Keratinocyte (primary cell): Measurements from ENCODE around the gene DMXL1. TPM values are rescaled to one million over a fixed set of nuclear protein-coding genes. Genes with fewer than 3 reads are reported as not detected.

Source experiments
- DNase-seq: peaks from one replicate; pipeline ENCODE4 v3.0.0-alpha.2; 2011; ENCODE audit warnings: low read depth, missing footprints, low spot score
- FAIRE-seq: peaks from 2 replicates; lab custom pipeline; 2011; peaks lifted over from hg19 to GRCh38; lab: Jason Lieb, UNC
- H2AFZ ChIP-seq: 2 replicates; pipeline ENCODE4 v1.6.0; 2012; ENCODE audit warnings: low read length, control low read depth, inconsistent platforms; ENCODE audit not compliant: control insufficient read depth
- H3K27ac ChIP-seq: 2 replicates; pipeline ENCODE4 v1.5.1; 2011; ENCODE audit warnings: low read length; ENCODE audit not compliant: control insufficient read depth, insufficient read depth
- H3K27me3 ChIP-seq: 3 replicates; pipeline ENCODE4 v1.6.0; 2011; ENCODE audit warnings: low read length; ENCODE audit not compliant: control insufficient read depth, insufficient read depth; ENCODE audit errors: extremely low read depth
- H3K36me3 ChIP-seq, 2 experiments: 2 replicates in 1 of 2; 3 replicates in 1 of 2; pipeline ENCODE4 v1.5.1; 2011; ENCODE audit warnings: low read length in 2 of 2, mild to moderate bottlenecking in 1 of 2; ENCODE audit not compliant: control insufficient read depth in 2 of 2, insufficient read depth in 2 of 2; ENCODE audit errors: extremely low read depth in 1 of 2
- H3K4me1 ChIP-seq: 3 replicates; pipeline ENCODE4 v1.5.1; 2011; ENCODE audit warnings: low read length; ENCODE audit not compliant: control insufficient read depth, insufficient read depth; ENCODE audit errors: extremely low read depth
- H3K4me2 ChIP-seq: 3 replicates; pipeline ENCODE4 v1.6.0; 2011; ENCODE audit warnings: low read depth, low read length; ENCODE audit not compliant: control insufficient read depth, insufficient read depth; ENCODE audit errors: extremely low read depth
- H3K4me3 ChIP-seq, 3 experiments: fragments of 200-600 bp in 1 of 3; sonication (generic) in 1 of 3; 2 replicates in 2 of 3; 3 replicates in 1 of 3; pipeline ENCODE4 v1.5.1; 2011 to 2016; ENCODE audit warnings: low read length in 3 of 3, mild to moderate bottlenecking in 3 of 3, control low read depth in 2 of 3, inconsistent platforms in 1 of 3, low read depth in 1 of 3, mixed read lengths in 1 of 3, mixed run types in 1 of 3, moderate library complexity in 1 of 3; ENCODE audit not compliant: control insufficient read depth in 2 of 3, insufficient read depth in 2 of 3; ENCODE audit errors: extremely low read depth in 1 of 3
- H3K79me2 ChIP-seq: 2 replicates; pipeline ENCODE4 v1.6.0; 2012; ENCODE audit warnings: low read length; ENCODE audit not compliant: control insufficient read depth, insufficient read depth
- H3K9ac ChIP-seq: 3 replicates; pipeline ENCODE4 v1.6.0; 2011; ENCODE audit warnings: low read length; ENCODE audit not compliant: control insufficient read depth, insufficient read depth; ENCODE audit errors: extremely low read depth
- H3K9me1 ChIP-seq: 3 replicates; pipeline ENCODE4 v1.6.0; 2011; ENCODE audit warnings: low read length; ENCODE audit not compliant: control insufficient read depth, insufficient read depth; ENCODE audit errors: extremely low read depth
- H3K9me3 ChIP-seq: 2 replicates; pipeline ENCODE4 v1.5.1; 2012; ENCODE audit warnings: low read depth, low read length; ENCODE audit not compliant: control insufficient read depth
- H4K20me1 ChIP-seq: 3 replicates; pipeline ENCODE4 v1.6.0; 2011; ENCODE audit warnings: low read length; ENCODE audit not compliant: control insufficient read depth, insufficient read depth; ENCODE audit errors: extremely low read depth
- CTCF ChIP-seq, 3 experiments: IDR thresholded peaks in 1 of 3; conservative IDR thresholded peaks in 1 of 3; optimal IDR thresholded peaks in 1 of 3; 2 replicates in 2 of 3; 3 replicates in 1 of 3; pipeline versions ENCODE3 to v1.5.1; 2011; ENCODE audit warnings: low read length in 3 of 3, mild to moderate bottlenecking in 3 of 3, moderate library complexity in 2 of 3, control low read depth in 1 of 3, inconsistent platforms in 1 of 3; ENCODE audit not compliant: insufficient read depth in 2 of 3; ENCODE audit errors: extremely low read depth in 1 of 3
- EZH2 ChIP-seq: IDR thresholded peaks from one replicate; pipeline ENCODE4 v1.6.1; 2012; ENCODE audit warnings: inconsistent platforms, mild to moderate bottlenecking, low read length, moderate library complexity
- dilution Hi-C: fragments of 300-500 bp; cut with MboI; formaldehyde crosslinking; loops from one replicate; pipeline ENCODE4 v1.7.0; 2020; ENCODE audit warnings: low sequenced_read_pairs; ENCODE audit not compliant: extremely low pct_ligation_motif_present
- polyA plus RNA-seq, 5 experiments: library from polyadenylated mRNA; depleted of rRNA in 3 of 5; stranded (reverse) in 3 of 5; stranded (forward) in 1 of 5; unstranded in 1 of 5; fragments of >200 nt; gene quantifications; 1 replicate in 1 of 5; 2 replicates in 3 of 5; 3 replicates in 1 of 5; pipeline versions ENCODE4 v1.2.1 to v1.2.3, GENCODE V29; 2011 to 2012; ENCODE audit warnings: missing spikeins in 2 of 5, low read depth in 1 of 5, low replicate concordance in 1 of 5

The DMXL1 gene
- polyA plus RNA-seq, 1 donor (not counting 4 experiments of a cell fraction or from before 2014, with no cell fraction given): 13.1 TPM

GRCh38 chr5:119070578-119070827 is 384 bp upstream of the DMXL1 start:
- no peaks in the 10 kb centered on the region for H3K9me3 ChIP-seq
- H3K9ac ChIP-seq: peak overlapping the region; percentile 92
- dilution Hi-C loops: no loop called here
- H3K27ac ChIP-seq: peak overlapping the region; percentile 92
- H3K9me1 ChIP-seq: no peaks in the 10 kb centered on the region
- peak overlapping the region; percentile 90 for H2AFZ ChIP-seq
- H3K4me3 ChIP-seq: peak overlapping the region; percentile 90 to 98 (median 91)
- no peaks in the 10 kb centered on the region for H3K36me3 ChIP-seq
- peaks cover 10% of the 10 kb centered on the region for H3K4me1 ChIP-seq
- H3K79me2 ChIP-seq: peaks cover 17% of the 10 kb centered on the region
- H3K4me2 ChIP-seq: peak overlapping the region; percentile 79
- DNase-seq (peak; percentile 82), FAIRE-seq (no peak)
- no peak for TF ChIP-seq EZH2
- TF ChIP-seq CTCF (optimal IDR thresholded peaks at IDR 0.05 in 1 of 3, IDR thresholded peaks at IDR 0.05 in 1 of 3, conservative IDR thresholded peaks at IDR 0.05 in 1 of 3; ENCODE audit: extremely low read depth in 1 of 3, insufficient read depth in 2 of 3, low read length in 3 of 3): peak in 1 of 3 experiments; percentile 14
- H4K20me1 ChIP-seq: no peaks in the 10 kb centered on the region
- H3K27me3 ChIP-seq: no peaks in the 10 kb centered on the region

- no peak for FAIRE-seq
- Histone ChIP-seq H3K27me3 (no peaks in the 10 kb centered on the region), H3K9me1 (no peaks in the 10 kb centered on the region), H3K9me3 (no peaks in the 10 kb centered on the region), H3K4me3 (peak overlapping the region; percentile 90 to 98 (median 91)), H3K36me3 (no peaks in the 10 kb centered on the region), H3K4me2 (peak overlapping the region; percentile 86), H3K4me1 (peaks cover 10% of the 10 kb centered on the region), H4K20me1 (no peaks in the 10 kb centered on the region), H2AFZ (peak overlapping the region; percentile 99), H3K27ac (peak overlapping the region; percentile 92), H3K9ac (peak overlapping the region; percentile 92), H3K79me2 (peaks cover 20% of the 10 kb centered on the region)
- dilution Hi-C loops: no loop called here
- DNase-seq: no peak
- TF ChIP-seq EZH2: no peak
- TF ChIP-seq CTCF (optimal IDR thresholded peaks at IDR 0.05 in 1 of 3, IDR thresholded peaks at IDR 0.05 in 1 of 3, conservative IDR thresholded peaks at IDR 0.05 in 1 of 3; ENCODE audit: extremely low read depth in 1 of 3, insufficient read depth in 2 of 3, low read length in 3 of 3): no peak
Measured at GRCh38 chr5:119071561-119071995, 691 bp downstream of the DMXL1 start.
